Heart left ventricle (tissue), 16 donors: ENCODE results near the gene CCDC152. TPM values are rescaled to one million over a fixed set of nuclear protein-coding genes. Genes with fewer than 3 reads are reported as not detected.

Source experiments
- ATAC-seq, 4 donors: fragments of 200-7000 bp; cut with Tn5 transposase; one replicate each; pipeline ENCODE4 v1.9.1; 2020 to 2022; ENCODE audit warnings: moderate library complexity in 4 of 4, mild to moderate bottlenecking in 3 of 4, moderate number of reproducible peaks in 1 of 4
- DNase-seq, 5 donors: peaks; one replicate each; pipeline ENCODE4 v3.0.0-alpha.2; 2020
- H3K27ac ChIP-seq, 12 donors: fragments of 200-600 bp; sonication (generic) in 4 of 12; one replicate each; pipeline versions ENCODE4 v1.5.0 to v1.8.0; 2016 to 2022; ENCODE audit warnings: mild to moderate bottlenecking in 2 of 12
- H3K27me3 ChIP-seq, 9 donors: fragments of 200-600 bp; sonication (generic) in 2 of 9; one replicate each; pipeline versions ENCODE4 v1.5.1 to v1.8.0; 2016 to 2022; ENCODE audit warnings: mild to moderate bottlenecking in 3 of 9
- H3K36me3 ChIP-seq, 9 donors: fragments of 200-600 bp; sonication (generic) in 2 of 9; one replicate each; pipeline versions ENCODE4 v1.5.0 to v1.8.0; 2018 to 2022; ENCODE audit warnings: mild to moderate bottlenecking in 2 of 9
- H3K4me1 ChIP-seq, 12 donors: fragments of 200-600 bp; sonication (generic) in 4 of 12; one replicate each; pipeline versions ENCODE4 v1.5.0 to v1.8.0; 2016 to 2022; ENCODE audit warnings: mild to moderate bottlenecking in 3 of 12
- H3K4me3 ChIP-seq, 12 donors: fragments of 200-600 bp; sonication (generic) in 4 of 12; one replicate each; pipeline versions ENCODE4 v1.5.0 to v1.8.0; 2017 to 2022; ENCODE audit warnings: mild to moderate bottlenecking in 9 of 12, moderate library complexity in 4 of 12
- H3K9me3 ChIP-seq, 12 donors: fragments of 200-600 bp; sonication (generic) in 4 of 12; one replicate each; pipeline versions ENCODE4 v1.5.0 to v1.8.0; 2016 to 2022; ENCODE audit warnings: mild to moderate bottlenecking in 1 of 12
- CTCF ChIP-seq, 12 donors: fragments of 200-600 bp; sonication (generic) in 4 of 12; IDR thresholded peaks; one replicate each; pipeline versions ENCODE4 v1.5.0 to v1.8.0; 2018 to 2022; ENCODE audit warnings: antibody characterized with exemption in 12 of 12, mild to moderate bottlenecking in 5 of 12
- POLR2A ChIP-seq, 2 donors: fragments of 450-650 bp; IDR thresholded peaks; one replicate each; pipeline ENCODE4 v1.6.1; 2017; ENCODE audit warnings: antibody characterized with exemption in 2 of 2, mild to moderate bottlenecking in 2 of 2, moderate library complexity in 2 of 2
- WGBS, 4 donors: extraction: QIAGEN DNeasy Blood & Tissue Kit in 2 of 4; methylation state at CpG; one replicate each; pipeline versions ENCODE4 v1.1.5 to v1.1.7; 2013 to 2018; 5-methylcytosine and 5-hydroxymethylcytosine counted together
- intact Hi-C, 10 donors: fragments of 100-400 bp; cut with DNase I; formaldehyde crosslinking; loops; one replicate each; pipeline versions ENCODE4 v1.11.1 to v1.14.2; 2022
- polyA plus RNA-seq, 2 donors: library from polyadenylated mRNA; stranded (reverse); fragments of 200-250 nt; gene quantifications; one replicate each; pipeline ENCODE4 v1.2.3, GENCODE V29; 2013
- total RNA-seq, 9 donors: library from RNA; depleted of rRNA in 2 of 9; stranded (reverse); fragments of >200 nt in 2 of 9; fragmentation: NEBNext Ultra II Directional in 3 of 9; extraction: Animal tissue kit (Norgen Biotek cat#: 25700) in 3 of 9; gene quantifications; one replicate each; pipeline versions ENCODE4 v1.1.0 to v1.2.4, GENCODE V29; 2016 to 2023
- donor health status: ischemic (EF 13 %, LVEDD 7.1; RV severe dilation, severe dysfunction).
- donor health status: healthy with polysubstance abuse.
- donor health status: DM: no; HTN: yes; CAD: no.
- donor health status: DM: no; HTN: no; CAD: no.
- donor health status: ischemic (EF 25% LVEDD 6.9; RV normal size, moderate dysfunction).
- donor health status: ischemic (EF 25% LVEDD 5.7; RV mildly dilated, moderate dysfunction).
- donor health status: healthy.
- donor health status: DM: yes; HTN: yes; CAD: no.
- donor health status: ischemic (EF 35%, LVEDD 5.7; RV mildly dilated, moderate dysfunction).
- donor health status: nonischemic (EF 11% LVEDD 7.7; RV severe dilation, severe dysfunction).
- donor health status: DM: yes; HTN: yes; CAD: no.
- donor health status: PGD.
- donor health status: ischemic (EF 29% LVEDD 5.4; RV normal size, mild dysfunction).
- donor health status: nonischemic (EF 23%, LVEDD 6.1; RV moderate dilation, normal function).

CCDC152 gene
- total and polyA plus RNA-seq, 11 donors = 0.32 to 3.2 (median 0.86) TPM

- TF ChIP-seq CTCF (IDR thresholded peaks at IDR 0.05) = peak; percentile 27 to 71 (median 58)
- TF ChIP-seq POLR2A (IDR thresholded peaks at IDR 0.05) = no peak
- no peak overlapping the region for H3K4me3 ChIP-seq
- ATAC-seq (peak in 1 of 4 donors; percentile 52), DNase-seq (no peak)
- no peak overlapping the region for H3K27ac ChIP-seq
- peaks cover 0 to 4% (median 0%) of the 10 kb centered on the region in 12 donors for H3K9me3 ChIP-seq
- H3K4me1 ChIP-seq = peaks cover 0 to 4% (median 0%) of the 10 kb centered on the region in 12 donors
- WGBS, 4 donors = 37 to 48% (median 39%) methylated on average over 3 of the region's 3 CpGs
- no peaks in the 10 kb centered on the region for H3K36me3 ChIP-seq
- H3K27me3 ChIP-seq = no peaks in the 10 kb centered on the region
- intact Hi-C loops = loop anchor here (2.0 to 10.0 kb wide), 11 partner anchors 127 to 911 kb away; partner anchors contain the start of genes GHR (in 8 of the 10) and FBXO4 (in 3 of the 10)
Measured at GRCh38 chr5:42767491-42768105, 11.0 kb downstream of the CCDC152 start.

DNA sequence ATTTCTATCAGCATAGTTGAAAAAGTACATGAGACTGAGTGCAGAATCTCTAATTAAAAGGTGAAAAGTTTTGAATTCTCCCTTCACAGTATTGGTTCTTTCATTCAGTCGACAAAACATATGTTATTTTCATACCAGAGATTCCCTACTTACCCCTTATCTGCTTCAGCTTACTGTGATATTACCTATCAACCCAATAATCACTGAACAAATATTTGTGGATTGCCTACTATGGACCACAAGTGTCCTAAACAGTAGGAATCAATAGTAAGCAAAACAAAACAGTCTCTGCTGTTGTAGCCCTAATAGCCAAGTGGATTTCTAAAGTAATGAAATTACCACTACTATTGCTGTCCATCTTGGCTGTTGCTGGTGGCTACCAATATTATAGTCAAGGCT is 11.5 kb downstream of the CCDC152 start:
- intact Hi-C loops = loop anchor here (5.0 to 10.0 kb wide), 10 partner anchors 127 to 911 kb away; partner anchors contain the start of genes GHR (in 8 of the 10) and FBXO4 (in 3 of the 10)
- TF ChIP-seq CTCF (IDR thresholded peaks at IDR 0.05) = no peak
- no peak for TF ChIP-seq POLR2A (IDR thresholded peaks at IDR 0.05)
- no peak overlapping the region for H3K27ac ChIP-seq
- 29 to 36% (median 32%) methylated on average over 1 of the region's 1 CpG for WGBS, 4 donors
- H3K27me3 ChIP-seq = no peaks in the 10 kb centered on the region
- DNase-seq = no peak
- H3K4me1 ChIP-seq = peaks cover 0 to 4% (median 0%) of the 10 kb centered on the region in 12 donors
- H3K36me3 ChIP-seq = no peaks in the 10 kb centered on the region
- peaks cover 0 to 4% (median 0%) of the 10 kb centered on the region in 12 donors for H3K9me3 ChIP-seq
- no peak for ATAC-seq
- no peak overlapping the region for H3K4me3 ChIP-seq

DNA sequence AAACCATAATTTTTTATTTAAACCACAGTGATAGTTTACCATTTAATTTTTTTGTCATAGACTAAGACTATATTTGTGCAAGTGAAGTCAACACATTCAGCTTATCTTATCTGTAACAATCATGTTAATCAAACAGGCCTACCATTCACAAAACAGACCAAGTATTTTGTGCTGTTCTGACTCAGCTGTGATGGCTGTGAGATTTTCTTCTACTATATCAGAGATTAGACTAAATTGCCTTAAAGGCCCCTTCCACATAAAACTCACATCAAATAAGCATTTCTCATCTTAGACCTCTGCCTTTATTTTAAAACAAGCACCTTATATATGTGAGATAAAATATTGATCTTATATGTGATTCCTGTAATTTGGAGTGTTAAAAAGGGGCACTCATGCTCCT is 13.4 kb downstream of the CCDC152 start:
- no peak for DNase-seq
- H3K27ac ChIP-seq = no peak overlapping the region
- no peaks in the 10 kb centered on the region for H3K27me3 ChIP-seq
- no peaks in the 10 kb centered on the region for H3K36me3 ChIP-seq
- peaks cover 0 to 4% (median 0%) of the 10 kb centered on the region in 12 donors for H3K4me1 ChIP-seq
- TF ChIP-seq POLR2A (IDR thresholded peaks at IDR 0.05) (no peak), CTCF (IDR thresholded peaks at IDR 0.05) (no peak)
- intact Hi-C loops = loop anchor here in 4 of 10 donors (5.0 to 10.0 kb wide), 3 partner anchors 115 to 913 kb away; no protein-coding TSS in a partner anchor
- H3K9me3 ChIP-seq = peaks cover 0 to 4% (median 0%) of the 10 kb centered on the region in 12 donors
- no peak overlapping the region for H3K4me3 ChIP-seq
- no peak for ATAC-seq

- Histone ChIP-seq H3K9me3 (peaks cover 0 to 4% (median 0%) of the 10 kb centered on the region in 12 donors), H3K4me1 (peaks cover 0 to 4% (median 0%) of the 10 kb centered on the region in 12 donors), H3K36me3 (no peaks in the 10 kb centered on the region), H3K4me3 (peak overlapping the region in 9 of 12 donors; percentile 15 to 38 (median 19)), H3K27ac (no peak overlapping the region), H3K27me3 (no peaks in the 10 kb centered on the region)
- DNase-seq (peak in 1 of 5 donors; percentile 23), ATAC-seq (peak in 1 of 4 donors; percentile 68)
- WGBS, 4 donors = 47 to 74% (median 49%) methylated on average over 13 of the region's 13 CpGs
- TF ChIP-seq CTCF (IDR thresholded peaks at IDR 0.05) = no peak
- no peak for TF ChIP-seq POLR2A (IDR thresholded peaks at IDR 0.05)
- intact Hi-C loops = loop anchor here in 5 of 10 donors (2.0 to 10.0 kb wide), 4 partner anchors 112 to 915 kb away; no protein-coding TSS in a partner anchor
Measured at GRCh38 chr5:42772265-42772993, 15.8 kb downstream of the CCDC152 start.
